Measurements from ENCODE around the gene KHSRP. TPM values are rescaled to one million over a fixed set of nuclear protein-coding genes. Genes with fewer than 3 reads are reported as not detected.

Gene KHSRP
- total and polyA plus RNA-seq, 2 of the 4 experiments (the other 2 are of a cell fraction) = 31.9 to 93.7 TPM

GRCh38 chr19:6379744-6380143 lies 44.9 kb downstream of the KHSRP start:
- dilution Hi-C loops (cut with HindIII; ENCODE audit: low sequenced_read_pairs, unreplicated experiment) = no loop called here

More at GRCh38 chr19:6379744-6380143, 44.9 kb downstream of the KHSRP start:
- DNase-seq (no peak), ATAC-seq (ENCODE audit: low read depth) (no peak)
- Histone ChIP-seq H3K4me2 (ENCODE audit: low read depth, low read length) (no peak overlapping the region), H2BK5ac (ENCODE audit: low read depth, low read length, poor library complexity, severe bottlenecking) (no peak overlapping the region), H3K9ac (ENCODE audit: low read depth, low read length) (no peak overlapping the region), H3K23ac (ENCODE audit: low read depth, low read length) (no peak overlapping the region), H4K5ac (ENCODE audit: low read depth, low read length) (no peak overlapping the region), H2AK9ac (replicated peaks; ENCODE audit: low read depth, low read length, poor library complexity) (no peak overlapping the region), H3K9me1 (ENCODE audit: insufficient read depth, low read length) (no peaks in the 10 kb centered on the region), H3K9me3 (ENCODE audit: control insufficient read depth, insufficient read depth, low read length) (peaks cover 7% of the 10 kb centered on the region; the same call in 1 of the 2 replicates), H3K4me3 (ENCODE audit: insufficient read depth, low read depth, low read length) (no peak overlapping the region), H4K8ac (ENCODE audit: low read depth in 2 of 2, low read length in 2 of 2) (no peak overlapping the region), H3K14ac (replicated peaks; ENCODE audit: low read depth, low read length) (no peak overlapping the region), H2BK20ac (ENCODE audit: low read depth, low read length) (no peak overlapping the region), H2BK120ac (ENCODE audit: low read depth, low read length) (no peak overlapping the region), H2AFZ (replicated peaks; ENCODE audit: low read length, poor library complexity) (no peak overlapping the region), H3K56ac (ENCODE audit: extremely low read depth, insufficient read depth, low read length) (no peak overlapping the region), H3K18ac (ENCODE audit: low read depth, low read length) (no peak overlapping the region), H3K36me3 (ENCODE audit: control insufficient read depth, insufficient read depth, low read length) (peaks cover 46% of the 10 kb centered on the region), H3K27ac (ENCODE audit: insufficient read depth, low read length) (no peak overlapping the region), H3K4me1 (ENCODE audit: control insufficient read depth, insufficient read depth, low read length) (peaks cover 5% of the 10 kb centered on the region), H2AK5ac (ENCODE audit: low read depth, low read length) (no peak overlapping the region), H4K91ac (ENCODE audit: insufficient read depth, low read depth, low read length) (no peak overlapping the region), H3K79me1 (ENCODE audit: low read depth in 1 of 2, low read length in 2 of 2) (peaks cover 0 to 3% of the 10 kb centered on the region in 2 experiments; a peak in 2 of 4 replicates), H4K20me1 (ENCODE audit: insufficient read depth, low read length) (no peaks in the 10 kb centered on the region), H3K27me3 (ENCODE audit: control insufficient read depth, insufficient read depth, low read length) (no peaks in the 10 kb centered on the region), H3K4ac (ENCODE audit: low read depth, low read length) (no peak overlapping the region), H2BK15ac (ENCODE audit: low read depth, low read length) (no peak overlapping the region)
- TF ChIP-seq RCOR1 (IDR thresholded peaks at IDR 0.05; ENCODE audit: insufficient replicate concordance, low read length) = no peak
- TF ChIP-seq MAFK (IDR thresholded peaks at IDR 0.05; ENCODE audit: low read depth, low read length) = no peak
- no peak for TF ChIP-seq MAZ (IDR thresholded peaks at IDR 0.05; ENCODE audit: borderline replicate concordance, low read depth, low read length)
- no peak for TF ChIP-seq RAD21 (IDR thresholded peaks at IDR 0.05; ENCODE audit: low read length)
- TF ChIP-seq MXI1 (IDR thresholded peaks at IDR 0.05; ENCODE audit: borderline replicate concordance, low read depth, low read length) = no peak
- TF ChIP-seq CTCF (conservative IDR thresholded peaks at IDR 0.05; ENCODE audit: low read depth, low read length) = no peak
- no peak for TF ChIP-seq NFE2L2 (IDR thresholded peaks at IDR 0.05; ENCODE audit: low read depth, low read length)
- no peak for TF ChIP-seq USF2 (IDR thresholded peaks at IDR 0.05; ENCODE audit: low read depth, low read length)
- TF ChIP-seq SMC3 (IDR thresholded peaks at IDR 0.05; ENCODE audit: low read depth, low read length) = no peak
- CTCF ChIA-PET = no interaction called here
- POLR2A ChIA-PET (ENCODE audit: unreplicated experiment) = no interaction called here
- intact Hi-C loops (cut with micrococcal nuclease) (no loop called here), in situ Hi-C loops (cut with MboI; ENCODE audit: low sequenced_read_pairs) (no loop called here)
- BruUV-seq (replicated peaks) = no TSS peak
- WGBS, 2 experiments (ENCODE audit: extremely low coverage in 2 of 2, insufficient read length in 1 of 2) = 100% methylated on average over 1 of the region's 3 CpGs; no CpG with 5 or more reads in 1 of the 2 experiments

All from IMR-90 (cell line).